ENCODE results near the gene ELFN1. TPM values are rescaled to one million over a fixed set of nuclear protein-coding genes. Genes with fewer than 3 reads are reported as not detected.

ELFN1 gene
- under 1 TPM; 0.20 to 0.36 TPM for total RNA-seq

DNA sequence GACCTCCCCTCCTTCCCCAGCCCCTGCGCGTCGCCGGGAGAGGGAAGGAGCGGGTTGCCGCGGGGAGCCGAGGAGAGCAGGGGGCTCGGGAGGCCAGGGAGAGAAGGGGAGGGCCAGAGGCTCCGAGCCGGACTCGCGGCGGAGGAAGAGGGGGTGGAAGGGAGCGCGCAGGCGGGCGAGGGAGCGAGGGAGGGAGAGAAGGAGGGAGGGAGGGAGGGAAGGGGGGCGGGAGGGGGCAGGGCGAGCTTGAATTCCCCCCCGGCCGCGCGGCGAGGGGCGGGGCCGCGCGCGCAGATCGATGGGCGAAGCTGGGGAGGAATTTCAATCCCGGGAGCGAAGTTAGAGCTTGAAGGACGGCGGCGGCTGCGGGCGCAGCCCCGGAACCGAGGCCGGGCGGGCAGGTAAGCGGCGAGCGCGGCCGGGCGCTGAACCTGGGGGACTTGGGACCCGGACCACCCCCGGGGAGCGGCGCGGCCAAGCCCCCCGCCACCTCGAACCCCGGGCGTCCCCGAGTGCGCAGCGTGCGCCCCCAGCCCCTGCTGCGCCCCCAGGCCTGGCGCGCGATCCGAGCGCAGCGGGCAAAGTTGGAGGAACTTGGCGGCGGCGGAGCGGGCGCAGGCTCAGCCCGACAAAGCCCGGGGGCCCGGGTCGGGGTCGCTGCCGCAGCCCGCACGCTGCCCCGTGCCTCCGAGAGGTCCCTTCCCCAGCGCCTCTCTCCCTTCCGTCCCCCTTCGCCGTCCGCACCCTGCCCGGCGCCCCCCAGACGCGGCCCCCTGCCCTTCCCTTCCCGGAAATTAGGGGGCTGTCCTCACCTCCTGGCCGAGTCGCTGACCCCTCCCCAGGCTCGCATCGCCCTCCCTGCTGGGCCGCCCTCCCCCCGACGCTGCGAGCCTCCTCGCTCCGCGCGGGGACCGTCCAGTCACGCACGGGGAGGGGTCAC is at the start of gene ELFN1:
Gene ELFN1 (plus strand): TSS at position 324 of the 940 bp plus-strand sequence. CDS start 74,320 bp downstream, outside the sequence.
- Mint-ChIP-seq H3K9me3 (no peaks in the 10 kb centered on the region), H3K4me3 (no peak within 1 kb of the TSS), H3K36me3 (ENCODE audit: low read depth) (no peaks in the 10 kb centered on the region), H3K4me1 (ENCODE audit: low read depth) (peaks cover 5% of the 10 kb centered on the region), H3K27ac (no peak within 1 kb of the TSS), H3K27me3 (peaks cover 31% of the 10 kb centered on the region)
- CTCF ChIA-PET = no interaction called here
- DNase-seq (no peak), ATAC-seq (no peak)
- intact Hi-C loops (cut with micrococcal nuclease) = no loop called here
- POLR2A ChIA-PET = no interaction called here
- TF ChIP-seq, protein P1, sequence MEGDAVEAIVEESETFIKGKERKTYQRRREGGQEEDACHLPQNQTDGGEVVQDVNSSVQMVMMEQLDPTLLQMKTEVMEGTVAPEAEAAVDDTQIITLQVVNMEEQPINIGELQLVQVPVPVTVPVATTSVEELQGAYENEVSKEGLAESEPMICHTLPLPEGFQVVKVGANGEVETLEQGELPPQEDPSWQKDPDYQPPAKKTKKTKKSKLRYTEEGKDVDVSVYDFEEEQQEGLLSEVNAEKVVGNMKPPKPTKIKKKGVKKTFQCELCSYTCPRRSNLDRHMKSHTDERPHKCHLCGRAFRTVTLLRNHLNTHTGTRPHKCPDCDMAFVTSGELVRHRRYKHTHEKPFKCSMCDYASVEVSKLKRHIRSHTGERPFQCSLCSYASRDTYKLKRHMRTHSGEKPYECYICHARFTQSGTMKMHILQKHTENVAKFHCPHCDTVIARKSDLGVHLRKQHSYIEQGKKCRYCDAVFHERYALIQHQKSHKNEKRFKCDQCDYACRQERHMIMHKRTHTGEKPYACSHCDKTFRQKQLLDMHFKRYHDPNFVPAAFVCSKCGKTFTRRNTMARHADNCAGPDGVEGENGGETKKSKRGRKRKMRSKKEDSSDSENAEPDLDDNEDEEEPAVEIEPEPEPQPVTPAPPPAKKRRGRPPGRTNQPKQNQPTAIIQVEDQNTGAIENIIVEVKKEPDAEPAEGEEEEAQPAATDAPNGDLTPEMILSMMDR (IDR thresholded peaks at IDR 0.05) = no peak

DNA sequence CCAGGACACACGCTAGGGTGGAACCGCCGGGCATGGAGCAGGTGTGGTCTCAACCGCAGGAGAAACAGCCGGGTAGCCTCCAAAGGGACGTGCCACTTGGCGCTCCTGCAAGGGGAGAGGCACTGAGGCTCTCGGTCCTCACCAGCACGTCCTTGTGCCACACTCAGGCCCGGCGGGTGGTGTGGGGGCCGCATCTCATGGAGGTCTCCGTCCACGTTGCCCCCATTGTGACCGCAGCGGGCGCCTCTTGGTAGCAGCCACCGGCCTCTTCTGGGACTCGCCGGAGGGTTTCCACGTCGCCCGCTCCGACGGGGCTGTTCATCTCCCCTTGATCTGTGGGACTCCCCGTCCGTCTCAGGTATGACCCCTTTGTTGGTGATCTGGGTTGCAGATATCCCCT is 49.2 kb upstream of the ELFN1 start:
- DNase-seq (no peak), ATAC-seq (no peak)
- no peak overlapping the region for H3K27ac Mint-ChIP-seq
- H3K4me1 Mint-ChIP-seq (ENCODE audit: low read depth) = no peaks in the 10 kb centered on the region
- H3K4me3 Mint-ChIP-seq = no peak overlapping the region
- TF ChIP-seq, protein P1 (IDR thresholded peaks at IDR 0.05) = no peak
- intact Hi-C loops (cut with micrococcal nuclease) = no loop called here
- H3K9me3 Mint-ChIP-seq = no peaks in the 10 kb centered on the region
- no peaks in the 10 kb centered on the region for H3K27me3 Mint-ChIP-seq
- ChIA-PET CTCF (no interaction called here), POLR2A (no interaction called here)
- no peaks in the 10 kb centered on the region for H3K36me3 Mint-ChIP-seq (ENCODE audit: low read depth)

DNA sequence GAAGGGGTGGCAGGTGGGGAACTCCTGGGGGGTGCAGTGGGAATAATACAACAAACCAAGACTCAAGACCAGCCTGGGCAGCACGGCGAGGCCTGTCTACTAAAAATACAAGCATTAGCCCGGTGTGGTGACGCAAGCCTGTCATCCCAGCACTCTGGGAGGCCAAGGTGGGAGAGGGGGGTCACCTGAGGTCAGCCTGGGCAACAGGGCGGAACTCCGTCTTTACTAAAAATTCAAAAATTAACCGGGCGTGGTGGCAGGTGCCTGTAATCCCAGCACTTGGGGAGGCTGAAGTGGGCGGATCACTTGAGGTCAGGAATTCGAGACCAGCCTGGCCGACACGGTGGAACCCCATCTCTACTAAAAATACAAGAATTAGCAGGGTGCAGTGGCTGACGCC is 48.4 kb upstream of the ELFN1 start:
- Mint-ChIP-seq H3K4me1 (ENCODE audit: low read depth) (no peaks in the 10 kb centered on the region), H3K4me3 (no peak overlapping the region), H3K27me3 (no peaks in the 10 kb centered on the region), H3K36me3 (ENCODE audit: low read depth) (no peaks in the 10 kb centered on the region), H3K27ac (no peak overlapping the region), H3K9me3 (peaks cover 2% of the 10 kb centered on the region)
- no peak for DNase-seq
- intact Hi-C loops (cut with micrococcal nuclease) = no loop called here
- ChIA-PET CTCF (no interaction called here), POLR2A (no interaction called here)
- ATAC-seq = no peak
- TF ChIP-seq, protein P1 (IDR thresholded peaks at IDR 0.05) = no peak

DNA sequence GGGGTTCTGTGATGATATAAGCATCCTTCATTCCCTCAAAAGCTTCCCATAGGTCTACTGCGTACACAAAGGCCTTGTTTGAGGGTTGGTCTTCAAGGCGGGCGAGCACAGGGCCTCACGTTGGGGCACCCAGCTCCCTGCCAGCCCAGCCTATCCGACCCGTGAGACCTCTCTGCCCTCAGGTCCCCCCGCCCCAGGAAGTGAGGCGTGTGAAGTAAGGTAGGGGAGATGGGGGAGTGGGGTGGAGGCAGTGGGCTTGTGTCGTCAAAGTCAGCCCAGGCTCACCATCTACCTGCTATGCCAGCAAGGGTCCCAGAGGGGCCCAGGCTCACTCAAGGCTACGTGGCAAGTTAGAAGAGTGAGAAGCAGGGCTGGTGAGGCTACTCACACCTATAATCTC is 47.6 kb upstream of the ELFN1 start:
- no peaks in the 10 kb centered on the region for H3K27me3 Mint-ChIP-seq
- H3K27ac Mint-ChIP-seq = no peak overlapping the region
- H3K9me3 Mint-ChIP-seq = peaks cover 4% of the 10 kb centered on the region
- POLR2A ChIA-PET = no interaction called here
- DNase-seq (no peak), ATAC-seq (no peak)
- intact Hi-C loops (cut with micrococcal nuclease) = no loop called here
- no peaks in the 10 kb centered on the region for H3K4me1 Mint-ChIP-seq (ENCODE audit: low read depth)
- no peak overlapping the region for H3K4me3 Mint-ChIP-seq
- no peaks in the 10 kb centered on the region for H3K36me3 Mint-ChIP-seq (ENCODE audit: low read depth)
- TF ChIP-seq, protein P1 (IDR thresholded peaks at IDR 0.05) = no peak
- CTCF ChIA-PET = no interaction called here

DNA sequence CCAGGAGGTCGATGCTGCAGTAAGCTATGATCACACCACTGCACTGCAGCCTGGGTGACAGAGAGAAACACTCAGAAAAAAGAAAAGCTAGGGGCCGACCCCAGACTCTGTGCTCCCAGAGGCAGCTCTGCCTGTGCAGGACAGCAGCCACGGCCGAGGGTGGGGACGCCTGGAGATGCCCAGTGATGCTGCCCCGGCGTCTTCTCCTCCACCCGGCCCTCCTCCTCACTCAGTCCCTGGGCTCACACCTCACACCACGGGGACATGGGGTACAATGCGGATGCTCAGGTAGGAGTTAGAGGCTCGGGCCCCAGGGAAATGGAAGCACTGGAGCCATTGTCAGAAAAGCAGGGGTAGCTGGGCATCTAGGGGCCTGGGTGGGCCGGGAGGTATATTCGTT is 46.3 kb upstream of the ELFN1 start:
- intact Hi-C loops (cut with micrococcal nuclease) = no loop called here
- ATAC-seq (no peak), DNase-seq (no peak)
- CTCF ChIA-PET = no interaction called here
- H3K36me3 Mint-ChIP-seq (ENCODE audit: low read depth) = no peaks in the 10 kb centered on the region
- TF ChIP-seq, protein P1 (IDR thresholded peaks at IDR 0.05) = no peak
- no peaks in the 10 kb centered on the region for H3K4me1 Mint-ChIP-seq (ENCODE audit: low read depth)
- no peak overlapping the region for H3K27ac Mint-ChIP-seq
- H3K4me3 Mint-ChIP-seq = no peak overlapping the region
- H3K9me3 Mint-ChIP-seq = peaks cover 4% of the 10 kb centered on the region
- POLR2A ChIA-PET = no interaction called here
- no peaks in the 10 kb centered on the region for H3K27me3 Mint-ChIP-seq

Data from activated CD8-positive, alpha-beta T cell treated with anti-CD3 and anti-CD28 coated beads for 36 hours (primary cell).